KOPT-K1 (cell line): ENCODE results near the gene SDCBP2.

ENCODE experiments used
- H3K27ac ChIP-seq: fragments of 200-600 bp; sonication (generic); 2 replicates; pipeline ENCODE4 v1.5.1; 2016; ENCODE audit warnings: antibody characterized with exemption, mild to moderate bottlenecking, low read depth, low read length; ENCODE audit not compliant: poor library complexity, severe bottlenecking
- H3K36me3 ChIP-seq: fragments of 200-600 bp; sonication (generic); 2 replicates; pipeline ENCODE4 v1.5.1; 2017; ENCODE audit warnings: antibody characterized with exemption, mild to moderate bottlenecking, low read length, moderate library complexity; ENCODE audit not compliant: insufficient read depth
- H3K9me3 ChIP-seq: fragments of 200-600 bp; sonication (generic); 2 replicates; pipeline ENCODE4 v1.5.1; 2017; ENCODE audit warnings: antibody characterized with exemption, low read length, mild to moderate bottlenecking; ENCODE audit not compliant: insufficient read depth, poor library complexity, severe bottlenecking

SDCBP2 gene

DNA sequence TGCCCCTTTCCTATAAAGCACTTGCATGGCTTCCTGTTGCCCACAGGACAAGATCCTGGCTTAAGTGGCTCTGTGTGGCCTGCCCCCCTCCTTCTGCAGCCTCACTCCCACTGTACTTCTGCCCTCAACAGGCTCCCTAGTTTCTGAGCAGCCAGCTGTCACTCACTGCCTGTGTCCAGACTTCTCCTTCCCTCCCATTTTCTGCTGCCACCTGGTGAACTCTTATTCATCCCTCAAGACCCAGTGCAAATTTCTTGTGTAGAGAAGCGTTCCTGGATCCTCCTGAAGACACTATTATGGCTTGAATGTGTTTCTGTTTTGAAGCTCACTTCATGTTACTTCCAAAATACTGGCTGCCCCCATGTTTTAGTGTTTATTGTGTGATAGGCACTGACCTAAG is 36.3 kb downstream of the SDCBP2 start:
- Histone ChIP-seq H3K9me3 (no peaks in the 10 kb centered on the region), H3K36me3 (no peaks in the 10 kb centered on the region; the same call in 1 of the 2 replicates), H3K27ac (no peak overlapping the region)

DNA sequence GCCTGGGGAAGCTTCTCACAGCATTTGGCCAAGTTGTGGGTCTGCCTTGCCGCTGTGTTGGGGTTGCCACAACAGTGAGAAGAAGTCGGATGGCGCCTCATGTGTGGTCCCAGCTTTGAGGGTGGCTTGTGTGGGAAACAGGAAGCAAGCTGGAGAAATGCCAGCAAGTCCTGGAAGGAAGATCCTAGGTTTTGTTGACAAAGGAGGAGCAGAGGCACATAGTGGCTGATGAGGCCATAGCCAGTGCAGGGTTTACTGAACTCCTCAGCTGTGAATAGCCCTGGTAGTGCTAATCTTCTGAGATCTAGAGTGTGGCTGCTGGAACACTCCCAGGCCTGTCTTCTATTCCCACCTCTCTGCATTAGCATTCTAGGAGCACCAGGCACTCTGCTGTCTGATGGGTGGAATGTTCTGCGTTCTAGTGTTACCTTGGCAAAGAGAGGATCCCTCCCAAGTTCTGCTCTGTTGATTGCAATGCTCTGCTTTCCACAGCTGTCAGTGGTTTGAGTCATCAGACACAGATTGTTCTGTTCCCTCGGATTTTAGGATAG is 37.7 kb downstream of the SDCBP2 start:
- no peaks in the 10 kb centered on the region for H3K9me3 ChIP-seq
- H3K27ac ChIP-seq = no peak overlapping the region
- no peaks in the 10 kb centered on the region for H3K36me3 ChIP-seq

DNA sequence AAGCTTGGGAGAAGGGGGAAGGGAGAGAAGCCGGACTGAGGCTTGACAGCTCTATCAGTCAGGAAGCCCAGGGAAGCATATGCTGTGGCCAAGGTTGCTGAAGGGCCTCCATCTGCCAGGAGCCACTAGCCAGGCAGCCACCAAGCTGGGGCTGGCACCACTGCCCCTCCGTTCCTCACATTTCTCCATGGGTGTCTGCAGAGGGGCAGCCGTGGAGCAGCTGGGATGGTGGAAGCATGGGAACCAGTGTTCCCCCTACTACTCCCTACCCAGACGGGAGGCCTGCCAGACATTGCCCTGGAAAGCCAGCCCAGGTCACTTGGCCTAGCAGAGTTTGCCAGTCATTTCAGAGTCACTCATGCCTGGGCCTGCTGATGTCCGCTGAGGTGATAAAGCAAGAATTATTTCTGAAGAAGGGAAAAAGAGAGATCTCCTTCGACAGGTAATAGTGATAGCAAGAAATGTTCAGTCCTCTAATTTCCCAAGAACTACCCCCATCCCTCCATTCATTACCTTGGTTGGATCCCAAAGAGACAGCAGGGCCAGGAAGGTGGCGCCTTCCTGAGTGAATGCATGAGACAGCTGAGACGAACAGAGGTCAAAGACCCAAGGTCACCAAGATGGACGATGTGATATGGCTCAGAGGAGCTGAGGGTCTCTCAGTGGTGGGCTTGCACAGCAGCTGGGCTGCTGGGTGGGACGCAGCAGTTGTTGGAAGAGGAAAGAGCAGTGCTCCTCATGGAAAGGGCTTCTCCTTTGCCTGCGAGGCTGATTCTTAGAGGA is 41.0 kb downstream of the SDCBP2 start:
- no peaks in the 10 kb centered on the region for H3K36me3 ChIP-seq
- H3K27ac ChIP-seq = no peak overlapping the region
- H3K9me3 ChIP-seq = no peaks in the 10 kb centered on the region

DNA sequence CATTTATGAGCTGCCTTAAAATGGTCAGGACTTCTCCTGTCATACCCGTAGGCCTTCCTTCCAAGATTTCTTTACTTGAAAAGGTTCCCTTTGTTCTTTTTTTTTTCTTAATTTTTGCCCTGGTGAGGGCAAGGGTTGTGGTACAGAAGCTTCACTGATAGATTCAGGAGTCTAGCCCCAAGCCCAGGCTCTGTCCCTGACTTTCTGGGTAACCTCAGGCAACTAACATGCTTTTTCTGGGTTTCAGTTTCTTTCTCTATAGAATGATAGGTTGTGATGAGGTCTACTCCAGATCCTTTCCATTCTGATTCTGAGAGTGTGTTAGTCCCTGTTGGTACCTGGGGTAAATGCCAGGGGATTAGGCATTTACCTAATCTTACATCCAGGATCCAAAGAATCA is 41.6 kb downstream of the SDCBP2 start:
- Histone ChIP-seq H3K9me3 (no peaks in the 10 kb centered on the region), H3K27ac (peak overlapping the region; percentile 24), H3K36me3 (no peaks in the 10 kb centered on the region)

DNA sequence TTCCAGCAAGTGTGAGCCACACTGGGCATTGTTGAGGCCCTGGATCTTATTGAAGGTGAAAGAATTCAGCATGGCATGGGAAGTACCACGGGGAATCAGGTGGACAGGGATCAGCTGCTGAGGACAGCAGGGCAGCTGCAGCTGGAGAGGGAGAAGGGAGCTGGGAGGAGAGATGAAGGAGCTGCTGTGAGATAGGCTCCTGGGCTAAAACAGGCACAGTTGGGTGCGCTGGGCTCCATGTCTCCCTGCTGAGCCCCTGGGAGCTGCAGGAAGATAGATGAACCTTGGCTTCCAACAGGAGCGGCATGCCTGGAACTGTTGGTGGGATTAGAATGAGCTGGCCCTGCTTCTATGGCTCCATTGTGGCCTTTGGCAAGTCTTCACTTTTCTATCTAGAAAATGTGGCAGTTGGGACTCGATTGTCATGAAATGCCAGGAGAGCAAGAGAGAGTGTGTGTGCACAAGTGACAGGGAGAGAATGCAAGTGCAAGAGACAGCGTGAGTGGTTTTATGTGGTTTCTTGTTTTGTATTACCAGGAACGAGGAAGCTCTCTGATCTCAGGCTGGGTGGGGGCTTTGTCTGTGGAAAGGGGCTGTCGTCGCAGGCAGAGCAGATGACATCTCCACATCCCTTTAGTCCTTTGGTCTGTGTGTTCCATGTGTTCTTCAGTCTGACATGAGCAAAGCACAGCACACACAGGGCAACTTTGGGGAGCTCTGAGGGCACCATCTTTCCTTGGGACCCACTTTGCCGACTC is 42.5 kb downstream of the SDCBP2 start:
- no peaks in the 10 kb centered on the region for H3K36me3 ChIP-seq
- H3K9me3 ChIP-seq = no peaks in the 10 kb centered on the region
- H3K27ac ChIP-seq = peak overlapping the region; percentile 24

DNA sequence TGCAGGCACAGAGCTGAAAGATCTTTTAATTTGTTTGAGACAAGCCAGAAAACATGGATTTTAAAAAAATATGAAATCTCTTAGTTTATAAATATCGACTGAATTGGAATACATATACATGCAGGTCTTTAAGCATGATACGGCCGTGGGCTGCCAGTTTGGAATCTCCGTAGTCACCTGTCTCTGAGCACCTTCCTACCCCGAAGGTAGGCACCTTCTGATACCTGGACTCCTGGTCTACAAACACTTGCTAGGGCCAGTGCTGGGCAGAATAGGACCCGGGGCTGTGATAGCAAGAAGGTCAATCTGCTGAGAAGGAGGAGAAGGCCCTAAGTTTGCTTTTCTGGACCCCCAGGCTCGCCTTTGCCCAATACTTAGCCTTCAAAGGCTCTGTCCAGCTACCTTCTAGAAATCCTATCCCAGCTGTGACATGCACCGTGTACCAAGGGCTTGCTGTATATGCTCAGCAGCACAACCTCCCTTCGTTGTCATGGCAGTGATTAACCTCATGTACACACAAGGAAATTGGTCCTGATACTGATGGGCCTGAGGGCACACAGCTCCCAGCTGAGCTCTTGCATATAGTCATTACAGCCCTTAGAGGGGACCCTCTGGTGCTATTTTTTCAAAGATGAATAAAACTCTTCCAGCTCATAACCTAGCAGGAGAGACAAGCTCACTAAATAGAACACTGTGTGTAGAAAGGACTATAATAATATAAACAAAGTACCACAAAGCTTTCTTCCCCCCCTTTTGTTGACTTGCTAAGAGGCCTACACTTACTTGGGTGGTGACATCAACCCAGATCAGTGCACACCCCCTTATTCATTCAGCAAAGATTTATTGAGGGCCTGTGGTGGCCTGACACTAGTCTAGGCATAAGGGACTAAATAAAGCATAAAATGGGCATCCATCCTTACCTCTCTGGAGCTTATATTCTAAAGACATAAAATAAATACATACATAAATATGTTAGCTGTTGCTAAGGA is 45.1 kb downstream of the SDCBP2 start:
- H3K9me3 ChIP-seq = no peaks in the 10 kb centered on the region
- H3K36me3 ChIP-seq = no peaks in the 10 kb centered on the region
- H3K27ac ChIP-seq = no peak overlapping the region

DNA sequence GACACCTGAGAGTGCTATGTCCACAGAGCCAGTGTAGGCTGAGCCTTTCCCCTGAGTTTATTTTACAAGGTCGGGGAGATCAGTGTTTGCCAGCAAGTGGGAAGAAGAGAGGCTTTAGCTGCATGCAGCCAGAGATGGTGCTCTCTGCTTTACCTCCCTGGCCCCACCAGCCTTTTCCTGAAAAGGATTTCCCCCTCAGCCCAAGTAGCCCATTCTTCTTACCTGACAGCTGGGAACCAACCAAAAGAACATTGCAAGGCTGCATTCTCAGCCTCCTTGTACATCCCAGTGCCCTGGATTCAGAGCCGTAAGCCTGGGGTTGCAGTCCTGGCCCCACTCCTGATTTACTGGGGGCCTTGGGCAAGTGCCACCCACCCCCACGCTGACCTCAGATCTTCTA is 46.0 kb downstream of the SDCBP2 start:
- H3K9me3 ChIP-seq = no peaks in the 10 kb centered on the region
- H3K27ac ChIP-seq = no peak overlapping the region
- no peaks in the 10 kb centered on the region for H3K36me3 ChIP-seq

DNA sequence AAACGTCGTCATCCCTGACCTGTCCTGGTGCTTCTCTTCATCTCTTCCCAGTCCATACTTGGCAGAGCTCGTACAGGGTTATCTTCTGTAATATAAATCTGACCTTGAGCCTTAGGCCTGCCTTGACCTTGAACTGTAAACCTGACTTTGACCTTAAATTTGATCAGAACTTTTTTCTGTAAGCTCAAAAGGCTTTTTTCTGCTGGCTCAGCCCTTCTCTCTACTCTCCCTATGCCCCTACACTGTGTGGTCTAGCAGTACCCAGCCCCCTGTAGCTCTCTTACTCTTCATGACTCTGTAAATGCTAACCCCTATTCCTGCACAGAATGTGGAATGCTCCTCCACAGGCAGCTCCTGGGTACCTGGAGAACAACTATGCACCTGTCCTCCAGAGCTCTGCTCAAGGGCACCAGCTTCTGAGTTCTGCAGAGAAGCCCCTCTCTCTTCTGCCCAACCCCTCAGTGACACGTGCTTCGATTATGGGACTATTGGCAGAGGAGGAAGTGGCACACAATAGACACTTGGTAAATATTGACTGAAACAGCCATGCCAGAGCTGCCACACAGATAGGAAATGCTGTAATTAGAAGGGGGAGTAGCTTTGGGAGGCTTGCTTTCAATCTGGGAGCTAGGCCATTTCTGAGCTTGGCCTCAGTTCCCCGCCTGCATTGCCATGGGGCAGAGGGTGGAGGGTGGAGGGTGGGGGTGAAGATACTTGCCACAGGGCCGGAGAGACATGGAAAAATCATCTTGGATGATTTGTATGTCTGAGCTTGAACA is 47.5 kb downstream of the SDCBP2 start:
- Histone ChIP-seq H3K27ac (no peak overlapping the region), H3K36me3 (no peaks in the 10 kb centered on the region), H3K9me3 (no peaks in the 10 kb centered on the region)

DNA sequence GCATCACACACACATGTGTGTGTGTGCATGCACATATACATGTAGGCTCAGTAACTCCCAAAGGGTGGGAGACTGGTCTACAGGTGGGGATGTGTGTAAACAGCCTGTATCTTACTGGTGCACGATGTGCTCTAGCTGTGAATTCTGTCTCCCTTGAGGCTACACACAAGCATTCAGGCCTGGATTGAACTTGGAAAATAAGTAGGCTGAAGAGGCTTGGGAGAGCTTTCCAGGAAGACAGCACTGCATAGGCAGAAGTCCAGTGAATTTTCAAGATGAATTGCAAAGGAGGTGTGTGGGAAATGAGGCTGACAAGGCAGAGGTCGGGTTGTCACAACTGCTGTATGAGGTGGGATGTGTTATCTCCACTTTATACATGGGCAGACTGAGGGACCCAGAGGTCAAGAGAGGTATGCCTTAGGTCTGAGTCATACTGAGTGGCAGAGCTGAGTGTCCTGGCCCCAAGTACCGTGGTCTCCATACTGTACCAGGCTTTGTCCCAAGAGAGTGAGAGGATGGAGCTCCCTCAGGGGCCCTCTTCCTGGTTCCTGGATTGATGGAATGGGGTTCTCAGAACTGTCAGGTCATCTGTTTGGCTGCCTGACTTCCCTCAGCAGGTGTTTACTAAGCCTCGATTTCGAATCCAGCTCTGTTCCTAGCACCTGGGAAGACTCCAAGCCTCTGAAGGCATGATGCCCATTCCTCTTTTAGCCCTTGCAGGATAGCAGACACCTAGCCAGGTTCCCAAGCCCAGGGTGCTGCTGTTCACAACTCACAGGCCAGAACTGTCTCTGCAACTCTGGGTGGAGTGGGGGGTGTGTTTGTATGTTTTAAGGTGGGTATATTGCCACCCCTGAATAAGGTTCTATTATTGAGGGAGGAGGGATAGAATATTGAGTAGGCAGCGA is 48.5 kb downstream of the SDCBP2 start:
- H3K9me3 ChIP-seq = no peaks in the 10 kb centered on the region
- no peaks in the 10 kb centered on the region for H3K36me3 ChIP-seq
- H3K27ac ChIP-seq = no peak overlapping the region

DNA sequence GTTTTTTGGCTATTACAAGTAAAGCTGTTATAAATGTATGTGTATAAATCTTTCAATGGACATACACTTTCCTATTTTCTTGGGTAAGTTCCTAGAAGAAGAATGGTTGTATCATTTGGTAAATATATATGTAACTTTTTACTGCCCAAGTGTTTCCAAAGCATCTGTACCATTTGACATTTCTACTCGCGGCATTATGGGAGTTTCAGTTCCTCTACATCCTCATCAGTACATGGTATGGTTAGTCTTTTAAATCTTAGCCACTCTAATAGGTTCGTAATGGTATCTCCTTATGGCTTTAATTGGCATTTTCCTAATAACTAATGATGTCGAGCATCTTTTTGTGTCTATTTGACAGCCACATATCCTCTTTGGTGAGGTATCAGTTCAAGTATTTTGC is 49.9 kb downstream of the SDCBP2 start:
- H3K9me3 ChIP-seq = no peaks in the 10 kb centered on the region
- no peaks in the 10 kb centered on the region for H3K36me3 ChIP-seq
- H3K27ac ChIP-seq = no peak overlapping the region

DNA sequence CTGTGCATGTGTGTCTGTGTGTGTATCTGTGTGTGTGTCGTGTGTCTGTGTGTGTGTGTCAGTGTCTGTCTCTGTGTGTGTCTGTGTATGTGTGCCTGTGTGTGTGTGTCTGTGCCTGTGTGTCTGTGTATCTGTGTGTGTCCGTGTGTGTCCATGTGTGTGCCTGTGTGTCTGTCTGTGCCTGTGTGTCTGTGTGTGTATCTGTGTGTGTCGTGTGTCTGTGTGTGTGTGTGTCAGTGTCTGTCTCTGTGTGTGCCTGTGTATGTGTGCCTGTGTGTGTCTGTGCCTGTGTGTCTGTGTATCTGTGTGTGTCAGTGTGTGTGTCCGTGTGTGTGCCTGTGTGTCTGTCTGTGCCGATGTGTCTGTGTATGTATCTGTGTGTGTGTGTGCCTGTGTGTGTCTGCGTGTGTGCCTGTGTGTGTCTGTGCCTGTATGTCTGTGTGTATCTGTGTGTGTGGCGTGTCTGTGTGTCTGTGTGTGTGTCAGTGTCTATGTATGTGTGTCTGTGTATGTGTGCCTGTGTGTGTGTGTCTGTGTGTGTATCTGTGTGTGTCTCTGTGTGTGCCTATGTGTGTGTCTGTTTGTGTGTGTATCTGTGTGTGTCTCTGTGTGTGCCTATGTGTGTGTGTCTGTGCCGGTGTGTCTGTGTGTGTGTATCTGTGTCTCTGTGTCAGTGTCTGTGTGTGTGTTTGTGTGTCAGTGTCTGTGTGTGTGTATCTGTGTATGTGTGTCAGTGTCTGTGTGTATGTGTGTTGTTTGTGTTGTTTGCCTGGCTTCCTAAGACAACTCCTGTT is 51.2 kb downstream of the SDCBP2 start:
- Histone ChIP-seq H3K36me3 (no peaks in the 10 kb centered on the region), H3K9me3 (no peaks in the 10 kb centered on the region), H3K27ac (no peak overlapping the region)

DNA sequence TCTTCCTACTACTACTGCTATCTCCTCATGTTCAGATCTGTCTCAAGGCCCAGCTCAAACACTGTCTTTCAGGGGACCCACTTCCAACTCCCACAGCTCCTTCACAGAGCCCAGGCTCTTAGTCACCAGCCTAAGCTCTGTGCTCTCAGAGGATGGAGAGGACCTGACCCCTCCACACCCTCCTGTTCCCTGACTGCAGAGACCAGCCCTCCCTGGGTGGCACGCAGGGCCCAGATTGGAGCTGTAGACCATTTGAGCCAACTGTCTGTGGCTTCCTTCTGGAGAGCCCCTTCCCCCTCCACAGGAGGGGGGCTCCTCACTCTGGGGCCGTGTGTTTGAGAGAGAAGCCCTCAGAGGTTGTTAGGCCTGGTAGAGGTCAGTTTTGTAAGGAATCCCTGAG is 53.0 kb downstream of the SDCBP2 start:
- Histone ChIP-seq H3K9me3 (no peaks in the 10 kb centered on the region), H3K27ac (no peak overlapping the region), H3K36me3 (no peaks in the 10 kb centered on the region)
